RCC 7860 (cell line): Measurements from ENCODE around the gene LUM.

ENCODE experiments used
- DNase-seq: peaks from one replicate; pipeline ENCODE4 v3.0.0-alpha.2; 2015; ENCODE audit warnings: low spot score
- FAIRE-seq: peaks from 2 replicates; lab custom pipeline; 2012; peaks lifted over from hg19 to GRCh38; lab: Jason Lieb, UNC

LUM gene

GRCh38 chr12:91111366-91112325 lies at the start of gene LUM:
Gene LUM (minus strand): TSS chr12:91111494. CDS start chr12:91108979, 2,515 bp downstream.
- DNase-seq, result no peak
- FAIRE-seq, result no peak

- FAIRE-seq, result no peak
Observed at GRCh38 chr12:91161009-91161408, 49.7 kb upstream of the LUM start.

GRCh38 chr12:91155990-91156389 lies 44.7 kb upstream of the LUM start:
- no peak for DNase-seq
- no peak for FAIRE-seq

More at GRCh38 chr12:91161009-91161408, 49.7 kb upstream of the LUM start:
- no peak for DNase-seq

GRCh38 chr12:91154131-91154530 lies 42.8 kb upstream of the LUM start:
- no peak for FAIRE-seq
- DNase-seq, result no peak

- DNase-seq (no peak), FAIRE-seq (no peak)
Observed at GRCh38 chr12:91144053-91144452, 32.8 kb upstream of the LUM start.

GRCh38 chr12:91143206-91143605 lies 31.9 kb upstream of the LUM start:
- DNase-seq (no peak), FAIRE-seq (no peak)

- FAIRE-seq, result no peak
Observed at GRCh38 chr12:91142221-91142631, 30.9 kb upstream of the LUM start.

GRCh38 chr12:91140026-91140931 lies 29.0 kb upstream of the LUM start:
- FAIRE-seq (no peak), DNase-seq (no peak)

More at GRCh38 chr12:91142221-91142631, 30.9 kb upstream of the LUM start:
- DNase-seq, result no peak

- DNase-seq, result no peak
- FAIRE-seq, result no peak
Observed at GRCh38 chr12:91139286-91139685, 28.0 kb upstream of the LUM start.

- DNase-seq (no peak), FAIRE-seq (no peak)
Observed at GRCh38 chr12:91138337-91138920, 27.1 kb upstream of the LUM start.

- no peak for FAIRE-seq
- DNase-seq, result peak; percentile 5
Observed at GRCh38 chr12:91133871-91134270, 22.6 kb upstream of the LUM start.

- FAIRE-seq, result no peak
- no peak for DNase-seq
Observed at GRCh38 chr12:91129662-91130362, 18.5 kb upstream of the LUM start.

- DNase-seq (peak; percentile 56), FAIRE-seq (no peak)
Observed at GRCh38 chr12:91127751-91128150, 16.5 kb upstream of the LUM start.

- DNase-seq (no peak), FAIRE-seq (no peak)
Observed at GRCh38 chr12:91127306-91127705, 16.0 kb upstream of the LUM start.

GRCh38 chr12:91126516-91126915 lies 15.2 kb upstream of the LUM start:
- no peak for DNase-seq
- FAIRE-seq, result no peak

- DNase-seq, result no peak
- no peak for FAIRE-seq
Observed at GRCh38 chr12:91123236-91123916, 12.1 kb upstream of the LUM start.

GRCh38 chr12:91120781-91121180 lies 9.5 kb upstream of the LUM start:
- DNase-seq (no peak), FAIRE-seq (no peak)

GRCh38 chr12:91119089-91119488 lies 7.8 kb upstream of the LUM start:
- FAIRE-seq (no peak), DNase-seq (no peak)

GRCh38 chr12:91113621-91114020 lies 2.3 kb upstream of the LUM start:
- peak; percentile 61 for FAIRE-seq
- peak; percentile 15 for DNase-seq
